Measurements from ENCODE around the gene CACNA1F.
"Not testable (repeated sequence)": the region's sequence is repeated elsewhere in the genome, so short reads cannot be mapped to it uniquely, and the experiment has no call there.

CACNA1F gene

GRCh38 chrX:49183701-49184281, 49.3 kb downstream of the CACNA1F start:
- intact Hi-C loops (cut with DNase I): no loop called here
- DNase-seq: peak in 2 of 10 donors; percentile 58 to 60

- peak in 1 of 10 donors; percentile 45 for DNase-seq
- intact Hi-C loops (cut with DNase I): no loop called here
Measured at GRCh38 chrX:49179358-49179757, 53.8 kb downstream of the CACNA1F start.

GRCh38 chrX:49178537-49178936, 54.6 kb downstream of the CACNA1F start:
- intact Hi-C loops (cut with DNase I): no loop called here
- DNase-seq: peak in 1 of 10 donors; percentile 48

GRCh38 chrX:49177873-49178480, 55.2 kb downstream of the CACNA1F start:
- intact Hi-C loops (cut with DNase I): no loop called here
- peak in 3 of 10 donors; percentile 54 to 63 (median 58) for DNase-seq

GRCh38 chrX:49177338-49177833, 55.8 kb downstream of the CACNA1F start:
- peak in 1 of 10 donors; percentile 44 for DNase-seq
- intact Hi-C loops (cut with DNase I): no loop called here

DNA sequence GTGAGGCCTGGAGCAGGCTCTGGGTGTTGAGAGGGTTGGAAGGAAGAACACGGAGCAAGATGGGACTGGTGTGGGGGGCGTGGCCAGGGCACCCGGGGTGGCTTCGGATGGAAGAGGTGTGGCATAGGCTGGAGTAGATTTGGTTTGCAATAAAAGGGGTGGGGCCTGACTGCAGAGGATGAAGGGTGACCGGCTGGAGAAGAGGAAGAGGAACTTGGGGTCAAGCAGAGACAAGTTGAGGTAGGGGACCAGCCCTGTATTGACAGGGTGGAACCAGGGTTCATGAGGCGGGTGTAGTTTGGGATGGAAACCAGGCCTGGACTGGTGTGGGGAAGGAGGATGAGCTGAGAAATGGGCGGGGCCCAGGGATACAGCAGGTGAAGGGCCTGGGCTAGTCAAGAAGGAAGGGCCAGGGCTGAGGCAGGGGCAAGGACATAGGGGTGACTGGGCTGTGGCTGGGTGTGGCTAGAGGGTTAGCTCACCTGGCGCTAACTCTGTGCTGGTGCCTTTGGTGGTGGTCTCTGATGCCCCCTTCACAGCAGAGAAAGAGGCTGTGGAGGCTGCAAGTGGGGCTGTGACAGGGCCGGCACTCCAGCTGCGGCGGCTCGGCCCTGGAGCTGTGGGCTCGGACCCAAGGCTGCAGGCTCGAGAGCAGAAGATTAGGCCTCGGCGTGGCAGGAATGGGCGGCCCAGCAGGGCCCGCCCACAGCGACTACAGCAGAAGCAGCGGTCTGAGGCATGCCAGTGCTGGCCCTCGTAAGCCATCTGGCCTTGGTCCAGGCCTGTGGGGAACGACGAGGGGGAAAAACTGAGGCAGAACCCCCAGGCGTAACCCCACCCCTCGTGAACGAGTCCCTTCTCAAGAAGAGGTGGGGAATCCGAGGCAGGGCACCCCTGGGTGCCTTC, 56.5 kb downstream of the CACNA1F start:
- peak in 3 of 10 donors; percentile 54 to 67 (median 59) for DNase-seq
- intact Hi-C loops (cut with DNase I): no loop called here

GRCh38 chrX:49175435-49176274, 57.5 kb downstream of the CACNA1F start:
- intact Hi-C loops (cut with DNase I): no loop called here
- peak in 1 of 10 donors; percentile 63 for DNase-seq

GRCh38 chrX:49174723-49175122, 58.4 kb downstream of the CACNA1F start:
- intact Hi-C loops (cut with DNase I): no loop called here

GRCh38 chrX:49173544-49173943, 59.6 kb downstream of the CACNA1F start:
- intact Hi-C loops (cut with DNase I); DNase-seq: not testable (repeated sequence)

More at GRCh38 chrX:49174723-49175122, 58.4 kb downstream of the CACNA1F start:
- DNase-seq: no peak

DNA sequence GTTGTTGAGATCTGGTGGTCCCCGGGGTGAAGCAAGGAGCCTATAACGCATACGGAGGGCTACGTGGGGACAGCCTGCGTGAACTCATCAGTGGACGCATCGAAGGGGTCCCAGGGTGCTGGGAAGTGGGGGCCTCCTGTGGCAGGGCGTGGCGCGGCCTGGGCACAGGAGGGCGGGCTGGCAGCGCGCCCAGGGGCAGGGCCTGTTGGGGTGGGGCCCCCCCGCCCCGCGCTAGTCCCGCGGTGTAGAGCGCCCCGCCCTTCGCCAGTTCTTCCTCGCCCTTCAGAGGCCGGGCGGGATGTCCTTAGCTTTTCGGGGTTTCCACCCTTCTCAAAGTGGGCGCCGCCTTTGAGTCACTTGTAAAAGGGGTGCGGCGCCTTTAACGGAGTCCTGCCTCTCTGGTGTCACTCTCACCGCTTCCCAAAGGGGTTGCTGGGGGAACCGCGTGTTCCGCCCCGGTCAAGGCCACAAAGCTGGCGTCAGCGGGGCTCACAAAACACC, 60.8 kb downstream of the CACNA1F start:
- DNase-seq: peak in 2 of 10 donors; percentile 28 to 56
- intact Hi-C loops (cut with DNase I): no loop called here

DNA sequence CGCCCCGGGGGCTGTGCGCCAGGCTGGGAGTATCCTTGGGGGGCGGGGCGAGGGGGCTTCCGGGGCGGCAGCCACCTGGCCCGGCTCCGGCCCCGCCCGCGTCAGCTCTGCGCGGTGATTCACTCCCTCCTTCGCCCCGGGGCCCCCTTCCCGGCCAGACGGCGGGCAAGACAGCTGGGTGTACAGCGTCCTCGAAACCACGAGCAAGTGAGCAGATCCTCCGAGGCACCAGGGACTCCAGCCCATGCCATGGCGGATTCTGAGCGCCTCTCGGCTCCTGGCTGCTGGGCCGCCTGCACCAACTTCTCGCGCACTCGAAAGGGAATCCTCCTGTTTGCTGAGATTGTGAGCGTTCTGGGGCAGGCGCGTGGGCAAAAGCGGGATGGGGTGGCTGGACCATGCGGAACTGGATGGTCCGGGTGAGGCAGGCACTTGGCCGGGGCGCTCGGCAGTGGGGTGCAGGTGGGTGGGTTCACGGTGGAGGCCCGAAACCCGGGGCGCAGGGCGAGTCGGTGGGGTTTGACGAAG, 61.3 kb downstream of the CACNA1F start, which contains the start of gene PLP2:
TSS of gene PLP2 (plus strand) at position 147 of the 528 bp plus-strand sequence. CDS start at position 250, 103 bp downstream.
- peak in 1 of 10 donors; percentile 77 for DNase-seq

GRCh38 chrX:49167740-49168108, 65.4 kb downstream of the CACNA1F start:
- DNase-seq: no peak
- intact Hi-C loops (cut with DNase I): no loop called here

More for the DNA sequence above, 61.3 kb downstream of the CACNA1F start, which contains the start of gene PLP2:
- intact Hi-C loops (cut with DNase I): no loop called here

- intact Hi-C loops (cut with DNase I): no loop called here
Measured at GRCh38 chrX:49166914-49167739, 66.0 kb downstream of the CACNA1F start.

DNA sequence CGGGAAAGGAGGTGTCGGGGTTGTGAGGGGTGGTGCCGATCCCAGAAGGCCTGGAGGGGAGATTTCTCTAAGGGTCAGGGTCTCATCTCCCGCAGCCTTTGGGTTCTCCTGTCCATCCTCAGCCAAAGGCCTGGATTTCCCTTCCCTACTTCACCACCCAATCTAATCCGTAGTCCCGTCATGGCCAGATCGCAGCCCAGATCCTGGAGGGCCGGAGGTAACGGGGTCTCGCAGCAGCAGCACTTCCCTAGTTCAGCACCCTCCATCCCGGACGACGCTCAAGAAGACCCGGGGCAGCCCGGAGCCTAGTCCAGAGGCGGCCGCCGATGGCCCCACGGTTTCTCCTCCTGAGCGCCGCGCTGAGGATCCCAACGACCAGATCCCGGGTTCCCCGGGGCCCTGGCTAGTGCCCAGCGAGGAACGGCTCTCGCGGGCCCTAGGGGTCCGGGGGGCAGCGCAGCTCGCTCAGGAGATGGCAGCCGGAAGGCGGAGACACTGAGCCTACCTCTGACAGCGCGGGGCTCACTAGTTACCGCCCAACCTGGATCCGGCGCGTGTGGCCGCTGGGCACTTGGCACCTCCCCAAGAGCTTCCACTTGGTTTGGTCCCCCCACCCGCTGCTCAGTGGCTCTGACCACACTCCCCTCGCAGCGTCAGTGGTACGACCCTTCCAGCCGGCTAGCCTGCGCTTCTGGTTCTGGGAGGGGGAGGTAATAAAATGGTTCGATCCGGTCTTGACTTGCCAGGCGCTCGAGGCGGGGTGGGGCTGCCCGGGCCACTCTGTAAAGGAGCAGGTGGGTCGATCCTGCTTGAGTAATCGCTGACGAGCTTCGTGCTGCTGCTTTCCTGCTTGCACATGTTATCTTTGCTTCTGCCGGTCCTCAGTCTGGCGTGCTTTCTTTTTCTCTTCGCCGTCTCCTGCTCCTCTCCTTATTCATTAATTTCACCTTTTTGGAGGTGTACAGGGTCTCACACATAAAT, 66.9 kb downstream of the CACNA1F start:
- DNase-seq: peak in 9 of 10 donors; percentile 34 to 91 (median 51)
- intact Hi-C loops (cut with DNase I): no loop called here

More at GRCh38 chrX:49166914-49167739, 66.0 kb downstream of the CACNA1F start:
- peak in 2 of 10 donors; percentile 76 to 87 for DNase-seq

DNA sequence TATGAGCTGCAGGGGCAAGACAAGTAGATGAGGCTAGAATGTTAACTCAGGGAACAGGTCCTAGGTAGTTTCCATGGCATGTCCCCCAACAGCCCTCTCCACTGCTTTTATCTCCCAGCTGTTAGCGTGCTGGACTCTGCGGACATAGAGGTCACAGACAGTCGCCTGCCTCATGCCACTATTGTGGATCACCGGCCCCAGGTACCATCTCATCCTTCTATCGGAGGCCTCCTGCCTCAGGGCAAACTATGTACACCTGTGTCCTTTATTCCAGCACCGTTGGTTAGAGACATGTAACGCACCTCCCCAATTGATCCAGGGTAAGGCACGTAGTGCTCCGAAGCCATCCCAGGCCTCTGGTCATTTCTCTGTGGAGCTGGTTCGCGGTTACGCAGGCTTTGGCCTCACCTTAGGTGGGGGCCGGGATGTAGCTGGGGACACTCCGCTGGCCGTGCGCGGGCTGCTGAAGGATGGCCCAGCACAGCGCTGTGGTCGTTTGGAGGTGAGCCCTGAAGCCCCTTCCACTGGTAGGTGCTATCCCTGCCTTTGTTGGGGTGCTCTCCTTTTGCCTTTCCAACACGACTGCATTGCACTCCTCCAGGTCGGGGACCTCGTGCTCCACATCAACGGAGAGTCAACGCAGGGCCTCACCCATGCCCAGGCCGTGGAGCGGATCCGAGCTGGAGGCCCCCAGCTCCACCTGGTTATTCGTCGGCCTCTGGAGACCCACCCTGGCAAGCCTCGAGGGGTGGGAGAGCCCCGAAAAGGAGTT, 68.4 kb downstream of the CACNA1F start:
- intact Hi-C loops (cut with DNase I): no loop called here

More for the DNA sequence above, 68.4 kb downstream of the CACNA1F start:
- peak in 1 of 10 donors; percentile 69 for DNase-seq
